GM10248 (cell line): Measurements from ENCODE around the gene ZBTB46.
A peak's percentile ranks its signal among the peaks of the same experiment; 100 is the strongest.

Experiments used
- CTCF ChIA-PET: fragments of 300-600 bp; sonication (Branson Sonifier 250); formaldehyde crosslinking; extraction: SDS; loops from one replicate; lab custom pipeline; 2021; ENCODE audit warnings: antibody characterized with exemption; lab: Yijun Ruan, JAX
- POLR2A ChIA-PET: fragments of 350-650 bp; sonication (Branson Sonifier 250); formaldehyde crosslinking; extraction: SDS; loops from one replicate; lab custom pipeline; 2020; ENCODE audit warnings: antibody characterized with exemption; lab: Yijun Ruan, JAX
- DNase-seq: peaks from one replicate; pipeline ENCODE4 v3.0.0; 2012; ENCODE audit errors: extremely low spot score
- TF ChIP-seq, protein P1 (sequence below): IDR thresholded peaks from 2 replicates; pipeline ENCODE4 v1.5.1; 2012; ENCODE audit warnings: mild to moderate bottlenecking, low read depth; ENCODE audit errors: extremely low read depth, missing control alignments, control extremely low read depth

The ZBTB46 gene

DNA sequence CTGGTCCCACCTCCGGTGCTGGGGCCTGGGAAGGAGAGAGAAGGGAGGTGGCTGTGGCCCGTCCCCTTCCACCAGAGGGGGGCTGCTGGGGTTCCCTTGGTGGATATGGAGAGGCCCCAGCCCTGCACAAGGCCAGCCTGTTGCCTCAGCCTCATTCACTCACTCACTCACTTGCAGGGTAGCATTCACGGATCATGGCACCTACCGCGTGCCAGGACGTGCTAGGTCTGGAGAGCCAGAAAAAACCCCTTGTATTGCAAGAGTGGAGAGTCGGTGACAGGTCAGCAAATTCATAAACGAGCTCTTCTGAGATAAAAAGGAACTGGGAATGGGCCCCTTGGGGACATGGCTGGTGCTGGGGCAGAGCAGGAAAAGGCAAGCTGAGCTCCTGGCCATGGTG is 6.4 kb upstream of the ZBTB46 start:
- TF ChIP-seq, protein P1, sequence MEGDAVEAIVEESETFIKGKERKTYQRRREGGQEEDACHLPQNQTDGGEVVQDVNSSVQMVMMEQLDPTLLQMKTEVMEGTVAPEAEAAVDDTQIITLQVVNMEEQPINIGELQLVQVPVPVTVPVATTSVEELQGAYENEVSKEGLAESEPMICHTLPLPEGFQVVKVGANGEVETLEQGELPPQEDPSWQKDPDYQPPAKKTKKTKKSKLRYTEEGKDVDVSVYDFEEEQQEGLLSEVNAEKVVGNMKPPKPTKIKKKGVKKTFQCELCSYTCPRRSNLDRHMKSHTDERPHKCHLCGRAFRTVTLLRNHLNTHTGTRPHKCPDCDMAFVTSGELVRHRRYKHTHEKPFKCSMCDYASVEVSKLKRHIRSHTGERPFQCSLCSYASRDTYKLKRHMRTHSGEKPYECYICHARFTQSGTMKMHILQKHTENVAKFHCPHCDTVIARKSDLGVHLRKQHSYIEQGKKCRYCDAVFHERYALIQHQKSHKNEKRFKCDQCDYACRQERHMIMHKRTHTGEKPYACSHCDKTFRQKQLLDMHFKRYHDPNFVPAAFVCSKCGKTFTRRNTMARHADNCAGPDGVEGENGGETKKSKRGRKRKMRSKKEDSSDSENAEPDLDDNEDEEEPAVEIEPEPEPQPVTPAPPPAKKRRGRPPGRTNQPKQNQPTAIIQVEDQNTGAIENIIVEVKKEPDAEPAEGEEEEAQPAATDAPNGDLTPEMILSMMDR, result no peak
- no peak for DNase-seq
- CTCF ChIA-PET, result interaction anchor here (0.6 kb wide), 1 partner anchor 53 kb away, joined by 3 read pairs; no protein-coding TSS in a partner anchor
- POLR2A ChIA-PET, result no interaction called here

DNA sequence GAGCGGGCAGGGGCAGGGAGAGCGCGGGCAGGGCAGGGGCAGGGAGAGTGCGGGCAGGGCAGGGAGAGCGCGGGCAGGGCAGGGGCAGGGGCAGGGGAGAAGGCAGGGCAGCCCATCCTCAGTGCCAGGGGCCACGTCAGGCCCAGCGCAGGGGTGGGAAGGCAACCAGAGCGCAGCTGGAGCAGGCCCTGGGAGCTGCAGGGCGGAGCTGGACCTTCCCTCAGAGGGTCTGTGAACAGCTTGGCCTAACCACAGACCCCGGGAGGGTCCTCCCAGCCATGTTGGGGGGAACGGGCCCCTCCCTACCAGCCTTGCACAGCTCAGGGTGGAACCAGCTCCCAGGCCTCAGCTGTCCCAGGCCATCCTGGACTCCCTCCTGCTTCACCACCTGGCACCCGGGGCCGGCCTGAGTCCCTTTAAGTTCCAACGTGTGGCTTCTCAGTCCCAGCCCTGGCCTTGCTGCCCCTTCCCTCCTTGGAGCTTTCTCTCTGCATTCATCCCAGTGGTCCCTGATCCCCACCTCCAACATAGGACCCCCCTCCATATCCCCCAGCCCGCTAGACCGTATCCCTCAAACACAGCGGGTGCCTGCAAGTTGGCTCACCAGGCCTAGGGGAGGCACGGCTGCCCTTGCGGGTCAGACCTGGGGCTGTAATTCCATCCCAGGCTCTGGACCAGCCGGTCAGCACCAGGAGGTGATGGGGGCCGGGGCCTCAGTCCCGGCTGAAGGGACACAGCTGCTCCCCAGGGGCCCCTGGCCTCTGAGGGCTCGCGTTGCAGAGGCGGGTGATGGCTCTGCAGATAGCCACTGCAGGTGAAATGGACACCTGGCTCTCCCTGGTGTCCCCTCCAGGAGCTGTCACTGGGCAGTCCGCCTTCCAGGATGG is 5.6 kb upstream of the ZBTB46 start:
- POLR2A ChIA-PET, result no interaction called here
- no peak for DNase-seq
- TF ChIP-seq, protein P1, result no peak
- CTCF ChIA-PET, result no interaction called here

DNA sequence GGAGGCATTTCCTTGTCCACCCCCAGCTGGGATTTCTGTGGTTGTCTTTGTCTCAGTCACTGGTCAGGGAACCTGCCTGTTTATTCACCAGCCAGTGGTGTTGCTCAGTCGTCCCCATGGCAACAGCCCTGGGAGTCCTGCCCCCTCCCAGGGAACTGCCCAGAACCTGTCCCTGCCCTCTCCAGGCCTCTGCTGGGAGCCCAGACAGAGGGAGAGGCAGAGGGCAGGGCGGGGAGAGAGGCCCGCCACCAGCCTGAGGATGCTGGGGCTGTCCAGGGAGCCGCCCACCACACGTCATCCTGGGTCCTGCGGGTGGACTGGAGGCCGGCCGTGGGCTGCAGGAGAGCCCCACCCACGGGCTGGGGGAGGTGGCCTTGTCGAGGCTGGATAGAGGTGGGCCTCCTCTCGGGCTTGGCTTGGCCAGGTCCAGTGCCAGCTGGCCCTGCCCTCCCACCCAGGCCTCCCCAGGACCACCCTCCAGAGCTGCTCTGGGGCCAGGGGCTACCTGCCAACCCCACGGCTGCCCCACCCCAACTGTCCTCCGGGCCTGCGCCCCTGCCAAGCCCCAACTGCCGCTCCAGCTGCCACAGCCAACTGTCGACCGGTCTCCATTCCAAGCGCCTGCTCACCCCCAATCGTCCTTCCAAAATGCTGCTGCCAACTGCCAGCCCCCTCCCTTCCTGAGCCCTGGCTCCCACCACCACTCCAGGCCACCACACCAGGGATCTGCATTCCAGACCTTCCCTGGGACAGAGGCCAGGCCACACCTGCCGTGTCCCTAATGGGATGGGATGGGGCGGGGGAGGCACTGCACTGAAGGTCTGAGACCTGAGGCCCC is 4.2 kb upstream of the ZBTB46 start:
- TF ChIP-seq, protein P1, result no peak
- peak; percentile 66 for DNase-seq
- POLR2A ChIA-PET, result no interaction called here
- CTCF ChIA-PET, result no interaction called here

DNA sequence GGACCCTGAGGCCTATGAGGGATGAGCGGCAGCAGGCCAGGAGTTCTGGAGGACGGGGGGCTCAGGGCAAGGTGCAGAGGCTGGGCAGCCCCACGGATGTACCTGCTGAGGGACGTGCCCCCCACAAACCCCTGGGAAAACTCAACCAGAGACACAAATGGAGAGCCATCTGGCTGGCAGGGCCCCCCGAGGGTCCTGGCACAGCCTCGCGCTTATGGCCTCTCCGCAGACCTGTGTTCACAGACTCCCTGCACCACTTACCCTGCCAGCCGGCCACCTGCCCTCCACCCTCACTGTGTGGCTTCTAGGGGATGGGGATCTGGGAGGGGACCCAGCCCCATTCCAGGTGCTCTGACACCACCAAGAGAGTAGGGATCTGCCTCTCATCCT is 3.4 kb upstream of the ZBTB46 start:
- TF ChIP-seq, protein P1, result no peak
- DNase-seq, result no peak
- CTCF ChIA-PET, result interaction anchor here (1.4 kb wide), 1 partner anchor 28 kb away, joined by 3 read pairs; no protein-coding TSS in a partner anchor
- POLR2A ChIA-PET, result no interaction called here

DNA sequence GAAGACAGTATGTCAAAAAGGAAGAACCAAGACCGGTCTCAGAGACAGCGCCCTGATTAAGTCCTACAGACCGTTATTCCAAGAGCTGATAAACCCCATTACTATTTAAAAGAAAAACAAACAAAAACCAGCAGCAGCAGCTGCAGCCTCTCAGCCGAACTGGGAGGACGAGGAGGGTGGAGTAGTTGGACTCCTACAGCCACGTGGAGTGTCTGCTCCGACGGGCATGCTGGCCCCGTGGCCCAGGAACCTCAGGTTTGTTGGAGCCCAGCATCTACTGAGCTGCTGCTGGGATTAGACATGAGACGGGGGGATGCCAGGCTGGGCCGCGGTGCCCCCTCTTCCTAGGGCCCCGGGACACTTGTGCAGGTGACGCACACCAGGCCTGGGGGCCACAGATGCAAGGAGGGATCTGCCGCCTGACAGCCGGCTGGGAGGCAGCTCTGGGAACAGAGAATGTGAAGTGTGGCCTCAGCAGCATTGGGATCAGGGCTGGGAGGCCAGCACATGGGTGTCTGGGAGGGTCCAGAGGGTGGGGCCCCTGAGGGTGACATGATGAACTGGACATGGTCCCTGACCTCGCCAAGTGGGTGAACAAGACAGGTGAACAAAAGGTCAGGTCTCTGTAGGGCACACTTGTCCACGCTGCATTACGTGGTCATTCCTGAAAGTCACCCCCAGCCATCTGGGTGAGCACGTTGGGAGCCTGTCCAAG is 2.9 kb upstream of the ZBTB46 start:
- CTCF ChIA-PET, result interaction anchor here (1.0 to 1.4 kb wide), 2 partner anchors 12 to 29 kb away, joined by 3 read pairs; no protein-coding TSS in a partner anchor

More for the DNA sequence above, 2.9 kb upstream of the ZBTB46 start:
- POLR2A ChIA-PET, result no interaction called here
- no peak for DNase-seq
- TF ChIP-seq, protein P1, result no peak
